ENCODE results near the gene HTR5A. TPM values are rescaled to one million over a fixed set of nuclear protein-coding genes. Genes with fewer than 3 reads are reported as not detected.

HTR5A gene
- total and polyA plus RNA-seq, 2 donors, result 0.85 to 2.6 TPM

DNA sequence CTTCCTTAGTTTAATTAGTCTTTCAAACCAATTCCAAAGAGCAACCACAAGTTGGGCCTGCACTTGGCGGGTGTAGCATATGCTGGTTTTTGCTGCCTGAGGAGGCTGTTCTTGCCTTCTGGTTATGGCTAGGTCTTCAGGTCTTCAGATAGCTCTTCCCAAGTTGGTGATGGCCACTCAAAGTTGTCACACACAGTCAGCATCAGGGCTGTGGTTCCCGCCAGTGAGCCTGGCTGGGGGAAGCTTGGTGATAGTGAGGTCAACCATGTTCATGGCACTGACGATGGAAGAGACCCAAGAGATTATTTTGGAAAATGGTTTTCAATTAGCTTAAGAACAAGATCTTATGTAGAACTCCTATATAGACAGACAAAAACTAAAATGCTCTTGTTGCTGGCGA, 18.8 kb upstream of the HTR5A start:
- Histone ChIP-seq H3K4me1 (ENCODE audit: control insufficient read depth in 2 of 2, insufficient read depth in 2 of 2, low read length in 2 of 2) (no peaks in the 10 kb centered on the region), H3K4me3 (ENCODE audit: low read length in 2 of 2) (no peak overlapping the region), H3K27ac (ENCODE audit: low read depth in 1 of 2, low read length in 1 of 2) (no peak overlapping the region), H3K27me3 (ENCODE audit: control insufficient read depth in 2 of 2, insufficient read depth in 1 of 2, low read length in 1 of 2) (no peaks in the 10 kb centered on the region), H3K9me3 (ENCODE audit: control insufficient read depth in 2 of 2, insufficient read depth in 1 of 2, low read length in 1 of 2) (no peaks in the 10 kb centered on the region), H3K36me3 (ENCODE audit: control insufficient read depth in 2 of 2, insufficient read depth in 2 of 2, low read length in 1 of 2) (no peaks in the 10 kb centered on the region)
- no peak for DNase-seq (ENCODE audit: low read depth in 6 of 9, low spot score in 9 of 9)
- 96% methylated on average over 4 of the region's 4 CpGs for WGBS

DNA sequence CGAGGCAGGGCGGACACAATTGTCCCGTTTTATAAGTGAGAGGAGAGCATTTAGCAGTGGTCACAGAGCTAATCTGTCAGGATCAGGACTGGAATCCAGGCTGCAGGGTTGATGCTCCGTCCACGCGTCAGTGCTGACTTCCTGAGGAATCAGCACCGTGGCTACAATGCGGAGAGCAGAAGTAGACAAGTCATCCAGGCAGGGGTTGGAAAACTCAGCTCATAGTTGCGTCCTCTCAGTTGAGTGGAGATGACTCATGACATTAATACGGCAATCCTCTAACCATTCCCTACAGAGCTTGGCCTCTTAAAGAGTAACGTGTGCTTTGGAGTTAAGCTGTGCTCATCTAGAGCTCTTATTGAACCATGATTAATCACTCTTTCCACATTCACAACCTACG, 17.1 kb upstream of the HTR5A start:
- DNase-seq (ENCODE audit: low read depth in 6 of 9, low spot score in 9 of 9), result no peak
- 86% methylated on average over 12 of the region's 12 CpGs for WGBS
- no peaks in the 10 kb centered on the region for H3K36me3 ChIP-seq (ENCODE audit: control insufficient read depth in 2 of 2, insufficient read depth in 2 of 2, low read length in 1 of 2)
- H3K27me3 ChIP-seq (ENCODE audit: control insufficient read depth in 2 of 2, insufficient read depth in 1 of 2, low read length in 1 of 2), result no peaks in the 10 kb centered on the region
- no peak overlapping the region for H3K27ac ChIP-seq (ENCODE audit: low read depth in 1 of 2, low read length in 1 of 2)
- H3K9me3 ChIP-seq (ENCODE audit: control insufficient read depth in 2 of 2, insufficient read depth in 1 of 2, low read length in 1 of 2), result no peaks in the 10 kb centered on the region
- H3K4me1 ChIP-seq (ENCODE audit: control insufficient read depth in 2 of 2, insufficient read depth in 2 of 2, low read length in 2 of 2), result no peaks in the 10 kb centered on the region
- no peak overlapping the region for H3K4me3 ChIP-seq (ENCODE audit: low read length in 2 of 2)

DNA sequence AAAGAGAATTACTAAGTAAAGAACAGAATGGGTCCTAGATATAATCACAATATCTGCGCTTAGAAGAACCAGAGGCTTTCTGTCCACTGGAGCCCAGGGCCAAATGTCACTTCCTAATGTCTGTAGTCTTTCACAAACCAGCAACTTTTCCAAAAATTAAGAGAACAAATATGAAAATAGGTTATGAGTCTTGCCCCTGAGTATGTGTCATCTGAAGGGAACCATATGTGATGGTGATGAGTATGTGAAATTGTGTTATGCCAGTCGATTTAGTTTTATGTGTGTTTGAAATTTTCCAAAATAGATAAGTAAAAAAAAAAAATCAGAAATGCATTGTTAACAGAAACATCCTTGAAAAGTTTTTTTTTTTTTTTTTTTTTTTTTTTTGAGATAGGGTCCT, 15.4 kb upstream of the HTR5A start:
- Histone ChIP-seq H3K36me3 (ENCODE audit: control insufficient read depth in 2 of 2, insufficient read depth in 2 of 2, low read length in 1 of 2) (no peaks in the 10 kb centered on the region), H3K27ac (ENCODE audit: low read depth in 1 of 2, low read length in 1 of 2) (no peak overlapping the region), H3K4me1 (ENCODE audit: control insufficient read depth in 2 of 2, insufficient read depth in 2 of 2, low read length in 2 of 2) (no peaks in the 10 kb centered on the region), H3K9me3 (ENCODE audit: control insufficient read depth in 2 of 2, insufficient read depth in 1 of 2, low read length in 1 of 2) (no peaks in the 10 kb centered on the region), H3K27me3 (ENCODE audit: control insufficient read depth in 2 of 2, insufficient read depth in 1 of 2, low read length in 1 of 2) (peaks cover 0 to 4% of the 10 kb centered on the region in 2 donors), H3K4me3 (ENCODE audit: low read length in 2 of 2) (no peak overlapping the region)
- 96% methylated on average over 2 of the region's 2 CpGs for WGBS
- no peak for DNase-seq (ENCODE audit: low read depth in 6 of 9, low spot score in 9 of 9)

DNA sequence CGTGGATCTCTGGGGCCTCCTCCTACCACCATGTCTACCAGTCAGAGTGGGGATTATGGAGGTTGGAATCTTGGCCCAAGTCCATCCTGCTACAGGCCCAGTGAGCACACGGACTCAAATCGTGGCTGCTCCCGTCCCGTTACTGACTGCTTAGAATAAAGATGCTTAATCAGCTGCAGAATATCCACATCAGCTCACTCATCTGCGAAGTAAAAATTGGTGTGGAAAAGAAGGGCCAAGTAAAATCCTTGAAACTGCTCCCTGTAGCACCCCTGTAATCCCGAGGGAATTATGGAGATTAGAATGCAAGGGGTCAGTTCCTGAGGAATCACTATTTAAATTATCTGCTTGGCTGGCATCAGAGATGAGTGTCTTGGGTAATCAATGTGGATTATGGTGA, 13.0 kb upstream of the HTR5A start:
- 85% methylated on average over 7 of the region's 7 CpGs for WGBS
- Histone ChIP-seq H3K4me1 (ENCODE audit: control insufficient read depth in 2 of 2, insufficient read depth in 2 of 2, low read length in 2 of 2) (no peaks in the 10 kb centered on the region), H3K4me3 (ENCODE audit: low read length in 2 of 2) (no peak overlapping the region), H3K36me3 (ENCODE audit: control insufficient read depth in 2 of 2, insufficient read depth in 2 of 2, low read length in 1 of 2) (no peaks in the 10 kb centered on the region), H3K27ac (ENCODE audit: low read depth in 1 of 2, low read length in 1 of 2) (no peak overlapping the region), H3K9me3 (ENCODE audit: control insufficient read depth in 2 of 2, insufficient read depth in 1 of 2, low read length in 1 of 2) (no peaks in the 10 kb centered on the region), H3K27me3 (ENCODE audit: control insufficient read depth in 2 of 2, insufficient read depth in 1 of 2, low read length in 1 of 2) (peaks cover 3 to 4% of the 10 kb centered on the region in 2 donors)
- no peak for DNase-seq (ENCODE audit: low read depth in 6 of 9, low spot score in 9 of 9)

DNA sequence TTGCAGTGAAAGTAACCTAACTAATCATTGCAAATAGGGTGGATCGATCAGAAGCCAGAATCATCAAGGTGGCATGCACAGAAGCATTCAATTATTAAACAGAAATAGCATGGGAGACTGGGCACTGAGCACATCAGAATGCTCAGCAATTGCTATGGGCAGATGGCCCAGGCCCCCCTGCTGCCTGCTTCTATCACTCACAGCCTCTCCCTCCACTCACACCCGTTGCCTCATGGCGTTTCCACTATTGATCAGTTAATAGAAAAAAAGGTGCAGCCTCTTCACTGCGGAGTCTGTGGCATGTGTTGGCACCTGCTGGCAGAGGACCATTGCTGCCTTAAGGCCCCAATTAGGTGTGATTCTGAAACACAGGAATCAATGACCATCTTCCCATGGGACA, 11.2 kb upstream of the HTR5A start:
- DNase-seq (ENCODE audit: low read depth in 6 of 9, low spot score in 9 of 9), result no peak
- Histone ChIP-seq H3K4me3 (ENCODE audit: low read length in 2 of 2) (no peak overlapping the region), H3K9me3 (ENCODE audit: control insufficient read depth in 2 of 2, insufficient read depth in 1 of 2, low read length in 1 of 2) (no peaks in the 10 kb centered on the region), H3K4me1 (ENCODE audit: control insufficient read depth in 2 of 2, insufficient read depth in 2 of 2, low read length in 2 of 2) (no peaks in the 10 kb centered on the region), H3K36me3 (ENCODE audit: control insufficient read depth in 2 of 2, insufficient read depth in 2 of 2, low read length in 1 of 2) (no peaks in the 10 kb centered on the region), H3K27me3 (ENCODE audit: control insufficient read depth in 2 of 2, insufficient read depth in 1 of 2, low read length in 1 of 2) (peaks cover 3 to 4% of the 10 kb centered on the region in 2 donors), H3K27ac (ENCODE audit: low read depth in 1 of 2, low read length in 1 of 2) (no peak overlapping the region)
- 81% methylated on average over 4 of the region's 4 CpGs for WGBS

DNA sequence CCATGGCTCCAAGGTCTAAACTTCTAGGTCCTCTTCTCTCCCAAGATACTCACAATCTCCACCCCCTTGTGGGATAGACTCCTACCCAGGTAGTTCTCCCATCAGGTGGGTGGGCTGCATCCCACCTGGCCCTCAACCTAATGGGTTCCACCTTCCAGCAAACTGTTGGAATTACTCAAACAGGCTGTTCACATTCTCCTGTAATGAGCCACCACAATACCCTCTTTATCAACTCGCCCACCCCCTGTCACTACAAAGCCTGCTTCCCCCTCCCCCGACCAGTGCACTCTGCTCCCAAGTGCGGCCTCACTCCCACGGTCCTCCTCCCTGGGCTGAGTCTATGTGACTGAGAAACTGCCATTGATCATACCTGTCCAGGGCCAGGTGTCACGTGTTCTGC, 10.4 kb upstream of the HTR5A start:
- WGBS, result 82% methylated on average over 5 of the region's 5 CpGs
- H3K9me3 ChIP-seq (ENCODE audit: control insufficient read depth in 2 of 2, insufficient read depth in 1 of 2, low read length in 1 of 2), result no peaks in the 10 kb centered on the region
- peaks cover 3 to 4% of the 10 kb centered on the region in 2 donors for H3K27me3 ChIP-seq (ENCODE audit: control insufficient read depth in 2 of 2, insufficient read depth in 1 of 2, low read length in 1 of 2)

DNA sequence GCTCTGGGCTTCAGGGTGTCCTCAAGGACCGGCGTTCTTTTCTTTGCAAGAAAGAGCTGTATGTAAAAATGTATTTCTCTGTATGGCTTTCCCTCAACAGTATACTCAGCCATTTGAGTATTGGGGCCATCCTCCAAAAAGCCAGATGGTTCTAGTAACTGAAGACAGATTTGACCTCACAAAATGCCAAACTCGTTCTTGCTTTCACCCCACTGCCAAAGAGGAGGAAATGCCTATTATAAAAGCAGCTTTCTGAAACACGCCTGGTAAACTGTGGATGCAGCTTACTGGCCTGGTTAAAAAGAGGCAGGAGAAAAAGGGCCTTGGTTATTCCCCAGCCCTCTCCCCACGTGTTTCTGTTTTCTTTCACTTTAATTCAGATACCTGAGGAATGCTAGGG, 7.7 kb upstream of the HTR5A start:
- peaks cover 3 to 7% of the 10 kb centered on the region in 2 donors for H3K27me3 ChIP-seq (ENCODE audit: control insufficient read depth in 2 of 2, insufficient read depth in 1 of 2, low read length in 1 of 2)
- no peaks in the 10 kb centered on the region for H3K9me3 ChIP-seq (ENCODE audit: control insufficient read depth in 2 of 2, insufficient read depth in 1 of 2, low read length in 1 of 2)
- H3K4me1 ChIP-seq (ENCODE audit: control insufficient read depth in 2 of 2, insufficient read depth in 2 of 2, low read length in 2 of 2), result no peaks in the 10 kb centered on the region
- DNase-seq (ENCODE audit: low read depth in 6 of 9, low spot score in 9 of 9), result no peak
- H3K4me3 ChIP-seq (ENCODE audit: low read length in 2 of 2), result no peak overlapping the region
- WGBS, result 55% methylated on average over 5 of the region's 5 CpGs
- no peak overlapping the region for H3K27ac ChIP-seq (ENCODE audit: low read depth in 1 of 2, low read length in 1 of 2)
- no peaks in the 10 kb centered on the region for H3K36me3 ChIP-seq (ENCODE audit: control insufficient read depth in 2 of 2, insufficient read depth in 2 of 2, low read length in 1 of 2)

More for the DNA sequence above, 10.4 kb upstream of the HTR5A start:
- Histone ChIP-seq H3K4me3 (ENCODE audit: low read length in 2 of 2) (no peak overlapping the region), H3K36me3 (ENCODE audit: control insufficient read depth in 2 of 2, insufficient read depth in 2 of 2, low read length in 1 of 2) (no peaks in the 10 kb centered on the region), H3K4me1 (ENCODE audit: control insufficient read depth in 2 of 2, insufficient read depth in 2 of 2, low read length in 2 of 2) (no peaks in the 10 kb centered on the region), H3K27ac (ENCODE audit: low read depth in 1 of 2, low read length in 1 of 2) (no peak overlapping the region)
- DNase-seq (ENCODE audit: low read depth in 6 of 9, low spot score in 9 of 9), result no peak

DNA sequence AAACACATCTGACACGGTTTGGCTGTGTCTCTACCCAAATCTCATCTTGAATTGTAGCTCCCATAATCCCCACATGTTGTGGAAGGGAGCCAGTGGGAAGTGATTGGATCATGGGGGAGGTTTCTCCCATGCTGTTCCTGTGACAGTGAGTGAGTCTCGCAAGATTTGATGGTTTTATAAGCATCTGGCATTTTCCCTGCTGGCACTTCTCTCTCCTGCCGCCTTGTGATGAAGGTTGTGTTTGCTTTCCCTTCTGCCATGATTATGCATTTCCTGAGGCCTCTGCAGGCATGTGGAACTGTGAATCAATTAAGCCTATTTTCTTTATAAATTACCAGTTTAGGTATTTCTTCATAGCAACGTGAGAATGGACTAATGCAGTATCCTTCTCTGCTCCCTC, 5.9 kb upstream of the HTR5A start:
- Histone ChIP-seq H3K27me3 (ENCODE audit: control insufficient read depth in 2 of 2, insufficient read depth in 1 of 2, low read length in 1 of 2) (peaks cover 3 to 5% of the 10 kb centered on the region in 2 donors), H3K4me1 (ENCODE audit: control insufficient read depth in 2 of 2, insufficient read depth in 2 of 2, low read length in 2 of 2) (no peaks in the 10 kb centered on the region), H3K36me3 (ENCODE audit: control insufficient read depth in 2 of 2, insufficient read depth in 2 of 2, low read length in 1 of 2) (no peaks in the 10 kb centered on the region), H3K9me3 (ENCODE audit: control insufficient read depth in 2 of 2, insufficient read depth in 1 of 2, low read length in 1 of 2) (no peaks in the 10 kb centered on the region), H3K27ac (ENCODE audit: low read depth in 1 of 2, low read length in 1 of 2) (no peak overlapping the region), H3K4me3 (ENCODE audit: low read length in 2 of 2) (no peak overlapping the region)
- 65% methylated on average over 4 of the region's 4 CpGs for WGBS
- no peak for DNase-seq (ENCODE audit: low read depth in 6 of 9, low spot score in 9 of 9)

DNA sequence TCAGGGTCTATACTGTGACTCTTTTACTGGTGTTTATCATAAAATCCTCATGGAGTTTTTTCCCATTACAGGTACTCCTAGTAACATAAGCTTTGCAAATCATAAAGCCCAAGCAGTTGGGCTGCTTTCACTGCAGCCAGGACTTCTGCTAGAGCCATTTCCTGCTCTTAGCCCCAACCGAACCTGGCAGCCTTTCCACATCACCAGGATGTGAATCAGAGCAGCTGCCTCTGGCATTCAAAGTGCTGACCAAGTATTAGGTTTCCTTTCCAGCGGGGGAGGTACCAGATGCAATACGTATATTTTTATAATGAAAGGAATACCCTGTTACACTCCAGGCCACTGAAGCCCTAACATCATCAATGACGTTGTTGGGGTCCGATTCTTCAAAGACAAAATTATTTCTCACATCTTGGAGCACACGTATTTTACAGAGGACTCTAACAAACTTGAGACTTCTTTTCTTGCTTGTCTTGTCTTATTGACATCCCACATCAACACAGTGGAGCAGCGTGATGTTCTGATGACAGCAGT, 3.6 kb upstream of the HTR5A start:
- no peak for DNase-seq (ENCODE audit: low read depth in 6 of 9, low spot score in 9 of 9)
- WGBS, result 69% methylated on average over 7 of the region's 7 CpGs
- H3K27me3 ChIP-seq (ENCODE audit: control insufficient read depth in 2 of 2, insufficient read depth in 1 of 2, low read length in 1 of 2), result peaks cover 11 to 18% of the 10 kb centered on the region in 2 donors
- no peaks in the 10 kb centered on the region for H3K36me3 ChIP-seq (ENCODE audit: control insufficient read depth in 2 of 2, insufficient read depth in 2 of 2, low read length in 1 of 2)
- no peak overlapping the region for H3K27ac ChIP-seq (ENCODE audit: low read depth in 1 of 2, low read length in 1 of 2)
- H3K4me3 ChIP-seq (ENCODE audit: low read length in 2 of 2), result no peak overlapping the region
- H3K9me3 ChIP-seq (ENCODE audit: control insufficient read depth in 2 of 2, insufficient read depth in 1 of 2, low read length in 1 of 2), result peaks cover 0 to 17% of the 10 kb centered on the region in 2 donors
- peaks cover 8 to 9% of the 10 kb centered on the region in 2 donors for H3K4me1 ChIP-seq (ENCODE audit: control insufficient read depth in 2 of 2, insufficient read depth in 2 of 2, low read length in 2 of 2)
